Muscle layer of duodenum (tissue), 2 donors: ENCODE measurements around the gene CNNM2.
A peak's percentile ranks its signal among the peaks of the same experiment; 100 is the strongest.

Experiments
- H3K27ac ChIP-seq: one replicate; pipeline ENCODE4 v1.7.0; 2013; ENCODE audit warnings: mild to moderate bottlenecking, low read length
- H3K27me3 ChIP-seq: one replicate; pipeline ENCODE4 v1.7.0; 2013; ENCODE audit warnings: low read depth, mild to moderate bottlenecking, control low read depth, low read length
- H3K36me3 ChIP-seq, 2 donors: one replicate each; pipeline ENCODE4 v1.7.0; 2013; ENCODE audit warnings: low read length in 2 of 2, control low read depth in 1 of 2, mild to moderate bottlenecking in 1 of 2; ENCODE audit not compliant: insufficient read depth in 2 of 2, control insufficient read depth in 1 of 2
- H3K4me1 ChIP-seq, 2 donors: one replicate each; pipeline ENCODE4 v1.7.0; 2013; ENCODE audit warnings: low read length in 2 of 2, mild to moderate bottlenecking in 2 of 2, control low read depth in 1 of 2, moderate library complexity in 1 of 2; ENCODE audit not compliant: insufficient read depth in 2 of 2, control insufficient read depth in 1 of 2
- H3K4me3 ChIP-seq, 2 donors: one replicate each; pipeline ENCODE4 v1.7.0; 2013; ENCODE audit warnings: low read length in 2 of 2, low read depth in 1 of 2, mild to moderate bottlenecking in 1 of 2
- H3K9me3 ChIP-seq, 2 donors: one replicate each; pipeline ENCODE4 v1.7.0; 2013; ENCODE audit warnings: low read length in 2 of 2, control low read depth in 1 of 2, mild to moderate bottlenecking in 1 of 2; ENCODE audit not compliant: control insufficient read depth in 1 of 2
- donor health status: healthy.

CNNM2 gene

DNA sequence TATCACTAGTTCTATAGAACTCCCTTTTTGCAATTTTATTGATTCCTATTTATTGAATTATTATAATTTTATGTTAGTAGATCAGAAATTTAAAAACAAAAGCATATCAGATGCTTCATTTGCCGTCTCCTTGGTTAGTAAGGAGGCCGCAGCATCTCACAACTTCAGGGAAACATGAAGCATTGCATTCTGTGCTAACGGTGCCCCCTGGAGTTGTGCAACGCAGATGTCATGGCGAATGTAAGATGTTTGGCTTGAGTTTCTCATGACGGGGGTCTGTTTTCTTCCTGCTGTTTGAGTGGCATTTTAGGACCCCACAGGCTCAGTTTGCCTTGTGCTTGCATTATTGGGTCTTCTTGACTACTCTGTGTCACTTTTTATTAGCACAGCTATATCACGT, 124.8 kb downstream of the CNNM2 start:
- Histone ChIP-seq H3K36me3 (no peaks in the 10 kb centered on the region), H3K9me3 (no peaks in the 10 kb centered on the region), H3K27me3 (no peaks in the 10 kb centered on the region), H3K4me3 (no peak overlapping the region), H3K4me1 (peaks cover 0 to 16% of the 10 kb centered on the region in 2 donors), H3K27ac (no peak overlapping the region)

- H3K4me3 ChIP-seq = no peak overlapping the region
- H3K4me1 ChIP-seq = peaks cover 0 to 13% of the 10 kb centered on the region in 2 donors
- no peak overlapping the region for H3K27ac ChIP-seq
Measured at GRCh38 chr10:103044942-103045489, 126.9 kb downstream of the CNNM2 start.

DNA sequence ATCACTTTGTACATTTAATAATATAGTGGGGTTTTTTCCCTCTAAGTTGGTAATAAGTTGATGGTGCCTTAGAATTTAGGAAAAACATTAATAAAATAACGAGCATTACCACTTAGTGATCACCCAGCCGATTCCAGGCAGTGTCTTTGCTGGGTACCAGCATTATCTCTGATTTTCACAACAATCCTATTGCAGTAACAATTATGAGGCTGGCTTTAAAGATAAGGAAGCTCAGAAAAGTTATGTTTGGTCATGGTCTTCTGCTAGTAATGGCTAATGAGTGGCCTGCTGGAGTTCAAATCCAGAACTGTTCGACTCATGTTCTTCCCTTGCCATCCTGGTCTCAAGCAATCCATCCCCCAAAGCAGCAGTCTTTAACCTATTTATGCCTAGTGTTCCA, 127.9 kb downstream of the CNNM2 start:
- Histone ChIP-seq H3K27me3 (no peaks in the 10 kb centered on the region), H3K4me1 (peaks cover 0 to 13% of the 10 kb centered on the region in 2 donors), H3K27ac (no peak overlapping the region), H3K4me3 (no peak overlapping the region), H3K36me3 (no peaks in the 10 kb centered on the region), H3K9me3 (no peaks in the 10 kb centered on the region)

More at GRCh38 chr10:103044942-103045489, 126.9 kb downstream of the CNNM2 start:
- H3K36me3 ChIP-seq = no peaks in the 10 kb centered on the region
- H3K27me3 ChIP-seq = no peaks in the 10 kb centered on the region
- H3K9me3 ChIP-seq = no peaks in the 10 kb centered on the region

DNA sequence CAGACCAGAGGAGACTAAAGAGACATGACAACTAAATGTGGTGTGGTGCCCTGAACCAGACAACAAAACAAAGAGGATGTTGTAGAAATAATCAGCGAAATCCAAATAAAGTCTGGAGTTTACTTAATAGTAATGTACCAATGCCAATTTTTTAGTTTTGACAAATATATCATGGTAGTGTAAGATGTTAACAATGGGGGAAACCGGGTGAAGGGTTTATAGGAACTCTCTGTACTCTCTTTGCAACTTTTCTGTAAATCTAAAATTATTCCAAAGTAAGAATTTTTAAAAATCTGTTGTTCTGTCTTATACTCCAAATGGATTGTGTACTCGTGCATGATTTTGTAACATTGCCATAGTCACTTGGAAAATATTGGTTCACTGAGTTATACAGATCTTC, 129.3 kb downstream of the CNNM2 start:
- no peaks in the 10 kb centered on the region for H3K36me3 ChIP-seq
- H3K27me3 ChIP-seq = no peaks in the 10 kb centered on the region
- peaks cover 0 to 13% of the 10 kb centered on the region in 2 donors for H3K4me1 ChIP-seq
- no peak overlapping the region for H3K4me3 ChIP-seq
- no peak overlapping the region for H3K27ac ChIP-seq
- H3K9me3 ChIP-seq = no peaks in the 10 kb centered on the region

- Histone ChIP-seq H3K36me3 (no peaks in the 10 kb centered on the region), H3K27ac (no peak overlapping the region), H3K4me1 (peaks cover 0 to 15% of the 10 kb centered on the region in 2 donors), H3K27me3 (no peaks in the 10 kb centered on the region), H3K9me3 (no peaks in the 10 kb centered on the region), H3K4me3 (no peak overlapping the region)
Measured at GRCh38 chr10:103049237-103049636, 131.1 kb downstream of the CNNM2 start.

DNA sequence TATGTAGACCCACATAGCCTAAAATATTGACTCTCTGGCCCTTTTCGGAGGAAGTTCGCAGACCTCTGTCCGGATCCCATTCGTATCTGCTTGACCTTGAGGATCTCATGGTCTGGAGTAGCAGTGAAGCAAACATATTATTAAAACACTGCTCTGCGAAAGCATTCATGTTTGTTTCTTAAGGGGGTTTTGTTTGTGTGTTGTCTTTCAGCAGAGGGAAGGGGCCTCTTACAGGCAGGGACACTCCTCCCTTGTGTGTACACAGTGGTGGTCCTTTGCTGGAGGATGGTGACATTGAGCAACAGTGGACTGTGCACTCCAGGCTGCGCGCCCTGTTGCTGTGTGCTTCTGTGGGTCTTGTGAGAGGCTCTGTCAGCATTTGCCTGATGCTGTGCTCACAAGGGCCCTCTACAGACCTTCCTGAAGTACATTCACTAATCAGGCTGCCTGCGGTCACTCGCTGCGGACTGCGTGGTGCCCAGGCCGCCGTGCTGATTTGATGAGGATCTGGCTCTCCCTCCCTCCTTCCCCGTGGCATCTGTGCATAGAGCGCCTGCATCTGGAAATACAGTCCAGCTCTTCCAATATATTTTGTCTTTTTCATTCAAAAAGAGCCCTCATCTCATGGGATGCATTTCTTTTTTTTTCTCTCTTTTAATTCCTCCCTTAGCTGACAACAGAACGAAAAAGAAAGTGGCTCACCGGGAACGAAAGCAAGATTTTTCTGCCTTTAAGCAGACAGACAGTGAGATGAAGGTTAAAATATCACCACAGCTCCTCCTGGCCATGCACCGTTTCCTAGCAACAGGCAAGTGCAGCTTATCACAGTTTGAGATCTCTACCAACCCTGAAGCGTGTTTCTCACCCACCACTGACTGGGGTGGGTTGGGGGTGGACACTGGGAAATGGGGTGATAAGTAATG, 135.8 kb downstream of the CNNM2 start:
- Histone ChIP-seq H3K4me3 (peak overlapping the region; percentile 40 to 56), H3K4me1 (peaks cover 0 to 10% of the 10 kb centered on the region in 2 donors), H3K36me3 (peaks cover 0 to 3% of the 10 kb centered on the region in 2 donors), H3K27me3 (no peaks in the 10 kb centered on the region), H3K9me3 (no peaks in the 10 kb centered on the region), H3K27ac (peak overlapping the region; percentile 45)

DNA sequence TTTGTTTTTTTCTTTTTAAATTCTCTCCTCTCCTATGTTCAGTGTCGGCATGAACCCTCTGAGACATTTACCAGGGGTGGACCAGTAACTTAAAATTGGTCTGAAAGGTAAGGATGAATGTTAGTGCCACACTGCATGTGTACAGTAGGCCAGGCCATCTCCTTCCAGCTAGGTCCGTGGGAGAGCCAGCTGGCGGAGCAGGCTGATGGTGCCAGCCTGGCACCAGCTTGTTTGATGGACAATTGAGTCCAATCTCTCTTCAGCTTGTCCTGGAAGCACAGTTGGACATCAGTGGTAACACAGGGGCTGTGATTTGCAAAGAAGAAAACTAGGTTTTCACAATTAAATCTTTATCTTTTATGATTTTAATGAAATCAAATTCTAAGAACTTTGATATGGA, 136.5 kb downstream of the CNNM2 start:
- H3K4me1 ChIP-seq = peaks cover 0 to 10% of the 10 kb centered on the region in 2 donors
- H3K27me3 ChIP-seq = no peaks in the 10 kb centered on the region
- peak overlapping the region in 1 of 2 donors; percentile 56 for H3K4me3 ChIP-seq
- H3K27ac ChIP-seq = no peak overlapping the region
- H3K36me3 ChIP-seq = peaks cover 0 to 3% of the 10 kb centered on the region in 2 donors
- H3K9me3 ChIP-seq = no peaks in the 10 kb centered on the region

DNA sequence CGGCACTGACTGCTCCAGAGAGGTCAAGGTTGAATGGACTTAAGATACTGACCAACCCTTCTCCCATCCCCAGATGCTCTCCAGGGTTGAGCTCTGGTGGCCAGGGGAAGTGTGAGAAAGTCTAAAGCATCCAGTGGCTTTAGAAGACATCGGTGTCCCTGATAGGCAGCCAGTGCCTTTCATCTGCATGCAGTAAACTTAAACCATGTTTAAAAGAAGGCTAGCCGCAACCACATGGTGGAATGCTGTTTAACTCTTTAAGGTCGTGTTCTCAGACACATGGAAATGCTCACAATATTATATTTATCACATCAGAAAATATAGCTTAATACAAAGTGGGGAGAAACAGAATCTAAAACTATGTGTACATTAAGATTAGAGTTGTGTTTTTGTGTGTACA, 137.0 kb downstream of the CNNM2 start:
- Histone ChIP-seq H3K27me3 (no peaks in the 10 kb centered on the region), H3K36me3 (peaks cover 0 to 3% of the 10 kb centered on the region in 2 donors), H3K4me1 (peaks cover 0 to 10% of the 10 kb centered on the region in 2 donors), H3K4me3 (no peak overlapping the region), H3K9me3 (no peaks in the 10 kb centered on the region), H3K27ac (no peak overlapping the region)

GRCh38 chr10:103058034-103058433, 139.9 kb downstream of the CNNM2 start:
- Histone ChIP-seq H3K27me3 (no peaks in the 10 kb centered on the region), H3K4me1 (peaks cover 0 to 10% of the 10 kb centered on the region in 2 donors), H3K36me3 (peaks cover 0 to 3% of the 10 kb centered on the region in 2 donors), H3K27ac (no peak overlapping the region), H3K4me3 (no peak overlapping the region), H3K9me3 (no peaks in the 10 kb centered on the region)

GRCh38 chr10:103060575-103060974, 142.5 kb downstream of the CNNM2 start:
- H3K4me1 ChIP-seq = no peaks in the 10 kb centered on the region
- H3K9me3 ChIP-seq = no peaks in the 10 kb centered on the region
- no peak overlapping the region for H3K27ac ChIP-seq
- no peak overlapping the region for H3K4me3 ChIP-seq
- H3K27me3 ChIP-seq = no peaks in the 10 kb centered on the region
- peaks cover 0 to 3% of the 10 kb centered on the region in 2 donors for H3K36me3 ChIP-seq

DNA sequence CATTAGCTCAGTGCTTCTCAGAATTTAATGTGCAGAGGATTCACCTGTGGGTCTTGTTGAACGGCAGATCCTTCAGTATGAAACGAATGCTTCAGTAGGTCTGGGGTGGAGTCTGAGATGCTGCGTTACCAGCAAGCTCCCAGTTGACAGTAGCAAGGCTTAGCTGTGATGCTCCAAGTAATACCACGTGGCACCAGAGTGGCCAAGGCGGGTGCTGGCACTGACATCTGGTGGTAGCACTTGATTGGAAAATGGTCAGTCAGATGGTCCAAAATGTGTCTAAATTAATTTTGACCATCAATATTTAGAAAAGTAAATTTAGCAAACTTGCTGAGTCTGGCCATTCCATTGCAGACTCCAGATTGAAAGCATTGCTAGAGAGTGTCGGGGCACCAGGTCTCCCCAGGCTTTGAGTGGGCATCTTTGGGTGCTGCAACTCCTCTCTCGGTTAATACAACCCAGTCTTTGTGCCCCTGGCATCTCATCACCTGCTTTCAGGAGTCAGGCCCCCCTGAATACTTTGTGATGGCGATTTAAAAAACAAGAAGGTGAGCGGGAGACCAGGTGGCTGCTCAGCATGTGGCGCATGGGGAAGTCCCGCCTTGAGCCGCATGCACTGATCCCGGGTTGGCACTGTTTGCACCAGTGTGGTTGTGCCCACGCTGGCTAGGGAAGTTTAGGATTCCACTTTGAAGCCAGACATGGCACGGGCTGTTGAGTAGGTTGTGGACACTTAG, 144.9 kb downstream of the CNNM2 start:
- Histone ChIP-seq H3K9me3 (no peaks in the 10 kb centered on the region), H3K27ac (no peak overlapping the region), H3K4me3 (no peak overlapping the region), H3K4me1 (no peaks in the 10 kb centered on the region), H3K27me3 (no peaks in the 10 kb centered on the region), H3K36me3 (no peaks in the 10 kb centered on the region)
